NCI-H526 (cell line): Measurements from ENCODE around the gene TBC1D3G.
"Not testable (repeated sequence)": the region's sequence is repeated elsewhere in the genome, so short reads cannot be mapped to it uniquely, and the experiment has no call there.

ENCODE experiments used
- DNase-seq, 2 experiments: peaks; one replicate each; lab custom pipeline; 2025; lab: John Stamatoyannopoulos, UW

The TBC1D3G gene

DNA sequence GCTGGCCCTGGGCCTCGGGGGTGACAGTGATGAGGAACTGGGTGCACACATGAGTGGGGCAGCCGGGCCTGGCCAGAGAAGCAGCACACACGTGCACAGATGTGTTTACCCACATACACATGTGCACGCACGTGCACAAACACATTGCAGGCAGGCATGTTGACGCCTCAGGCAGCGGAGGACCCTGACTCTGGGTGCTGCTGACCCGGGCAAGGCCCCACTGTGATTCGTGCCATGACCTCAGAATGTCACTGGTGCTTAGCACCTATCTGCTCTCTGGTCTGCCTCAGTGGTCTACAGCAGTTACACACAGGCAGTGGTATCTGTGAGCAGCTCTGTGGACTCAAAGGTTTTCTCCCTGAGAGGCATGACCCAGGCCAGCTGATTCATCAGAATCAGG, at the start of gene TBC1D3G:
Gene TBC1D3G (plus strand): TSS at position 301 of the 400 bp plus-strand sequence. CDS start 1,528 bp downstream, outside the sequence.
- not testable (repeated sequence) for DNase-seq

DNA sequence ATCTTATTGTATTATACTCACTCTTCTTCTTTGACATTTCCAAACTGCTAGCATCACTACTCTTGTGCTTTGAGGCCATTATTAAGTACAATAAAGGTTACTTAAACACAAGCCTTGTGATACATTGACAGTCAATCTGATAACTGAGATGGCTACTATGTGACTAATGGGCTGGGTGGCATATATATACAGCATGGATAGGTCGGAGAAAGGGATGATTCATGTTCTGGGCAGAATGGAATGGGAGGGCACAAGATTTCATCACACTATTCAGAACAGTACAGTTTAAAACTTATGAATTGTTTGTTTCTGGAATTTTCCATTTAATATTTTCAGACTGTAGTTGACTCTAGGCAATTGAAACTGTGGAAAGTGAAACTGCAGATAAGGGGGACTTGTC, 40.4 kb upstream of the TBC1D3G start:
- not testable (repeated sequence) for DNase-seq

DNA sequence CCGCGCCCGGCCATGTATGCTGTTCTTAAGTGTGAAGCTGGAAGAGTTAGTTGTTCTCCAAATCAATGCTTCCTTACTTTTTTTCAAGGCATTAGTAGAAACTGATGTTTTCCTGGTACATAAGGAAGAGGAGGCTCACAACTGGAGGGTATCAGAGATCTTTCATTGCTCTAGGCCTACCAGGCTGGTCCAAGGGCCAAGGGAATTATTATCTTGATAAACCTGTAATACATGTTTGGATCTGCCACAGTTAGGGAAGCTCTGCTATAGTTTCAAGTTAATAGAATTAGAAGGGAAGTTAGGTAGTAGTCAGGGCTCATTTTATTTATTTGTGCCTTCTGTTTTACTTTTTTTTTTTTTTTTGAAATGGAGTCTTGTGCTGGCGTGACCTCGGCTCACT, 39.5 kb upstream of the TBC1D3G start:
- DNase-seq = not testable (repeated sequence)

DNA sequence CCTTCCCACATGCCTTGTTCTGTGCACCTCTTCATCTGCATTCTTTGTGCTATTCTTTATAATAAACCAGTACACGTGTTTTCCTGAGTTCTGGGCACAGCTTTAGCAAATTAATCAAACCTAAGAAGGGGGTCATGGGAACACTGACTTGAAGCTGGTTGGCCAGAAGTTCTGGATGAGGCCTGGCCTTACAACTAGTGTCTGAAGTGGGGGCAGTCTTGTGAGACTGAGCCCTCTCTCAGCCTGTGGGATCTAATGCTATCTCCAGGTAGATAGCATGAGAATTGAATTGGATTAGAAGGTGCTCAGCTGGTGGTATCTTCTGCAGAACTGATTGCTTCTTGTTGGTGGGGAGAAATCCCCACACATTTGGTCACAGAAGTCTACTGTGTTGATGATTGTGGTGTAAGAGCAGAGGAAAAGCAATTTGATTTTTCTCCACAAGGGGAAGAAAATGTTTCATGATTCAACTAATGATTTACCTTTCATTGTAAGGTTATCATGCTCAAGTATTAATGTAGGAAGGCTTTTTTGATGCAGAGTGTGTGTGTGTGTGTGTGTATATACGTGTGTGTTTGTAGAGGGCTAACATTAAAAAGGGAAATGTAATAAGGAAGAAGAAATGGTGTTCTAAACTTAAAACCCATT, 33.6 kb upstream of the TBC1D3G start:
- not testable (repeated sequence) for DNase-seq

DNA sequence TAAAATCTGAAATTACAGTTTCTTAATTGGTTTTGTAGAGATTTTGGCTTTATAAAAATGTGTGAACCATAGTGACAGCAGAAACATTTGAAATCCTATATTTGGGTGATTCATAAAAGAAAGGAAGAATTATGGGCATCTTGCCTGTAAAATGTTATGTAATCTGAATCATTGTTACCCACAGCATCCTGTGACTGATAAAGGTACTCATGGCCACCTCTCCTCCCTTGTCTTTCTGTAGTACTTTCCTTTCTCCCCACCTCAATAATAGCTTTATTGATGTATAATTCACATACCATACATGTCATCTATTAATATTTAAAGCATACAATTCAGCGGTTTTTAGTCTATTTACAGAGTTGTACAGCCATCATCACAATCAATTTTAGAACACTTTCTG, 28.5 kb upstream of the TBC1D3G start:
- not testable (repeated sequence) for DNase-seq

DNA sequence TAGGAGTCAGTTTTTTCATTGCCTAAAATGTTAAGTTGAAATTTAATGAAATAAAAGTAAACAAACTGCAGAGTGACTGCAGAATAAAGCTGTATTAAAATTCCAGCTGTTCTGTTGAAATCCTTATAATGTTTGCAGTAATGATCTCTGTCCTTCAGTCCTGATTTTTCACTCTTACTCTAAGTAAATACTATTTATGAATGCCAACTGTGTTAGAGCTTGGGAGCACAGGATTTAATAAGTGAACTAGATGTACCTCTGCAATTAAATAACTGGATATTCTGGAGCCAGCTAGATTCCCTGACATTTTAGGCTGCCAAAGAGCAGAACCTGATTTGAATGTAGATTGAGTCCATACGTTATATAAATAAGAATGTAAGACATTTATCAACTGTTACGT, 7.9 kb upstream of the TBC1D3G start:
- DNase-seq = not testable (repeated sequence)

DNA sequence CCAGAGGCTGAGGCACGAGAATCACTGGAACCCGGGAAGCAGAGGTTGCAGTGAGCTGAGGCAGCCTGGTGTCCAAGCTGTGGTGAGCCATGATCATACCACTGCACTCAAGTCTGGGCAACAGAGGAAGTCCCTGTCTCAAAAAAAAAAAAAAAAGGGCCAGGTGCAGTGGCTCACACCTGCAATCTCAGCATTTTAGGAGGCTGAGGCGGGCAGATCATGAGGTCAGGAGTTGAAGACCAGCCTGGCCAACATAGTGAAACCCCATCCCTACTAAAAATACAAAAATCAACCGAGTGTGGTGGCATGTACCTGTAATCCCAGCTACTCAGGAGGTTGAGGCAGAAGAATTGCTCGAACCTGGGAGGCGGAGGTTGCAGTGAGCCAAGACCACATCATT, 38.8 kb downstream of the TBC1D3G start:
- not testable (repeated sequence) for DNase-seq

DNA sequence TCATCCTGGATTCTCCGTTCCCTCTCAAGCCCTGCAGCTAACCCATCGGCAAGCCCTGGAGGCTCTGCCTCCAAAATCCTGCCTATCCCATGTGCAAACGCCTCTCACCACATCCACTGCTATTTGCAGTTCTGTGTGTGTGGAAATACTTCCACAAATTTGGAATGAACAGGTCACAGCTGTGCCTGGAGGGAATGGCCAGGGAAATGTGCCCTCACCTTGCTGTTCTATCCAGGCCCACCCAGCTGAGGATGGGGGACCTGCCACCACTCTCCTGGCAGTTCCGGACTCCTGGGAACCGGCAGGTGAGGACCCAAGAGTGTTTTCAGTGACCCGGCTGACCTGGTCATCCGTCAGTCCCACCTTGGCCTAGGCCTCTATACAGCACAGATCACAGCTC, 52.3 kb downstream of the TBC1D3G start:
- DNase-seq = not testable (repeated sequence)
